Parathyroid adenoma (tissue), 2 donors: Measurements from ENCODE around the gene PAIP1.
"Not testable (repeated sequence)": the region's sequence is repeated elsewhere in the genome, so short reads cannot be mapped to it uniquely, and the experiment has no call there.

Source experiments
- H2AFZ ChIP-seq: fragments of 300-600 bp; sonication (generic); one replicate; pipeline ENCODE4 v1.7.0; 2017; ENCODE audit warnings: antibody characterized with exemption, mild to moderate bottlenecking
- H3K27ac ChIP-seq: fragments of 300-600 bp; sonication (generic); one replicate; pipeline ENCODE4 v1.7.0; 2017
- H3K27me3 ChIP-seq: fragments of 300-600 bp; sonication (generic); one replicate; pipeline ENCODE4 v1.7.0; 2017; ENCODE audit warnings: low read length; ENCODE audit not compliant: control insufficient read depth, insufficient read depth
- H3K36me3 ChIP-seq: fragments of 300-600 bp; sonication (generic); one replicate; pipeline ENCODE4 v1.7.0; 2017; ENCODE audit warnings: low read length; ENCODE audit not compliant: control insufficient read depth, insufficient read depth
- H3K4me1 ChIP-seq: fragments of 300-600 bp; sonication (generic); one replicate; pipeline ENCODE4 v1.7.0; 2017; ENCODE audit warnings: control low read depth
- H3K4me2 ChIP-seq: fragments of 300-600 bp; sonication (generic); one replicate; pipeline ENCODE4 v1.7.0; 2017; ENCODE audit warnings: low read length
- H3K4me3 ChIP-seq: fragments of 300-600 bp; sonication (generic); one replicate; pipeline ENCODE4 v1.7.0; 2017; ENCODE audit warnings: low read depth, low read length
- H3K79me2 ChIP-seq: fragments of 300-600 bp; sonication (generic); one replicate; pipeline ENCODE4 v1.7.0; 2017; ENCODE audit warnings: control low read depth
- H3K9ac ChIP-seq: fragments of 300-600 bp; sonication (generic); one replicate; pipeline ENCODE4 v1.7.0; 2017; ENCODE audit warnings: mild to moderate bottlenecking
- H3K9me3 ChIP-seq: fragments of 300-600 bp; sonication (generic); one replicate; pipeline ENCODE4 v1.7.0; 2017; ENCODE audit warnings: low read length; ENCODE audit not compliant: control insufficient read depth
- TF ChIP-seq, protein P1 (sequence below): fragments of 300-600 bp; sonication (generic); IDR thresholded peaks from one replicate; pipeline ENCODE4 v1.7.0; 2017; ENCODE audit warnings: antibody characterized with exemption, mild to moderate bottlenecking
- donor health status: primary hyperparathyroidism.

PAIP1 gene

DNA sequence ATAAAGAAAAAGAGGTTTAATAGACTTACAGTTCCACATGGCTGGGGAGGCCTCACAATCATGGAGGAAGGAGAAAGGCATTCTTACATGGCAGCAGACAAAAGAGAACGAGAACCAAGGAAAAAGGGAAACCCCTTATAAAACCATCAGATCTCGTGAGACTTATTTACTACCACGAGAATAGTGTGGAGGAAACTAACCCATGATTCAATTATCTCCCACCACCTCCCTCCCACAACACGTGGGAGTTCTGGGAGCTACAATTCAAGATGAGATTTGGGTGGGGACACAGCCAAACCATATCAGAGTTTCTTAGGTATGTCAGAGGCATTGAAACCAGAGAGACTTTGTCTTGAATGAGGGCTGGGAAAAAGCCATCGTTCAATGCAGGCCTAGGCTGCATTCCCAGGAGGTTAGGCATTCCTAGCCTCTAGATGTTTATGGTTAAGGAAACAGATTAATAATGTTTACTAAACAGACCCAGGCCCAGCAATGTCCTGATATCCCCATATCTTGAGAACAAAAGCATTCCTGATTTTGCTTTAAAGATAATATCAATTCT, 7.5 kb upstream of the PAIP1 start:
- H3K79me2 ChIP-seq = no peaks in the 10 kb centered on the region

DNA sequence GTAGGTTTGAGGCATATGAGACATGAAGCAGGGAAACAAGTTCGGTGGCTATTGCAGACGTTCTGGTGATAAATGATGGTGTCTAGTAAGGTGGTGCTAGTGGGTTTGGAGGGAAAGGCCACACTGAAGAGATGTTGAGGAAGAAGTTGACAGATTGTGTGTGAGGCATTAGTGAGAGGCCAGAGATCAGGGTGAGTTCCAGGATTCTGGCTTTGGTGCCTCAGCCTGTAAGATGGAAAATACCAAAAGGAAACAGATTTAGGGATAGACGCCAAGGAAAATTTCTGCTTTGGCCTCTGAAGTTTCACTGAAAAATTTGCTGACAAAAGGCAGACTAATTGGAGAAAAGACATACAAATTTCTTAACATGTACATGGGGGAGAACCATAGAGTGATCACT, 6.4 kb upstream of the PAIP1 start:
- H3K79me2 ChIP-seq = no peaks in the 10 kb centered on the region
- no peak overlapping the region for H3K9ac ChIP-seq
- no peaks in the 10 kb centered on the region for H3K4me1 ChIP-seq
- no peak overlapping the region for H3K4me2 ChIP-seq
- no peaks in the 10 kb centered on the region for H3K9me3 ChIP-seq
- no peaks in the 10 kb centered on the region for H3K27me3 ChIP-seq
- H3K27ac ChIP-seq = no peak overlapping the region
- H3K36me3 ChIP-seq = no peaks in the 10 kb centered on the region
- TF ChIP-seq, protein P1, sequence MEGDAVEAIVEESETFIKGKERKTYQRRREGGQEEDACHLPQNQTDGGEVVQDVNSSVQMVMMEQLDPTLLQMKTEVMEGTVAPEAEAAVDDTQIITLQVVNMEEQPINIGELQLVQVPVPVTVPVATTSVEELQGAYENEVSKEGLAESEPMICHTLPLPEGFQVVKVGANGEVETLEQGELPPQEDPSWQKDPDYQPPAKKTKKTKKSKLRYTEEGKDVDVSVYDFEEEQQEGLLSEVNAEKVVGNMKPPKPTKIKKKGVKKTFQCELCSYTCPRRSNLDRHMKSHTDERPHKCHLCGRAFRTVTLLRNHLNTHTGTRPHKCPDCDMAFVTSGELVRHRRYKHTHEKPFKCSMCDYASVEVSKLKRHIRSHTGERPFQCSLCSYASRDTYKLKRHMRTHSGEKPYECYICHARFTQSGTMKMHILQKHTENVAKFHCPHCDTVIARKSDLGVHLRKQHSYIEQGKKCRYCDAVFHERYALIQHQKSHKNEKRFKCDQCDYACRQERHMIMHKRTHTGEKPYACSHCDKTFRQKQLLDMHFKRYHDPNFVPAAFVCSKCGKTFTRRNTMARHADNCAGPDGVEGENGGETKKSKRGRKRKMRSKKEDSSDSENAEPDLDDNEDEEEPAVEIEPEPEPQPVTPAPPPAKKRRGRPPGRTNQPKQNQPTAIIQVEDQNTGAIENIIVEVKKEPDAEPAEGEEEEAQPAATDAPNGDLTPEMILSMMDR = no peak
- H2AFZ ChIP-seq = no peak overlapping the region
- H3K4me3 ChIP-seq = no peak overlapping the region

More for the DNA sequence above, 7.5 kb upstream of the PAIP1 start:
- no peaks in the 10 kb centered on the region for H3K4me1 ChIP-seq
- no peak overlapping the region for H3K4me3 ChIP-seq
- H3K4me2 ChIP-seq = no peak overlapping the region
- H3K9me3 ChIP-seq = no peaks in the 10 kb centered on the region
- H3K27ac ChIP-seq = no peak overlapping the region
- no peaks in the 10 kb centered on the region for H3K27me3 ChIP-seq
- H3K9ac ChIP-seq = no peak overlapping the region
- H2AFZ ChIP-seq = no peak overlapping the region
- H3K36me3 ChIP-seq = no peaks in the 10 kb centered on the region
- TF ChIP-seq, protein P1 = no peak

DNA sequence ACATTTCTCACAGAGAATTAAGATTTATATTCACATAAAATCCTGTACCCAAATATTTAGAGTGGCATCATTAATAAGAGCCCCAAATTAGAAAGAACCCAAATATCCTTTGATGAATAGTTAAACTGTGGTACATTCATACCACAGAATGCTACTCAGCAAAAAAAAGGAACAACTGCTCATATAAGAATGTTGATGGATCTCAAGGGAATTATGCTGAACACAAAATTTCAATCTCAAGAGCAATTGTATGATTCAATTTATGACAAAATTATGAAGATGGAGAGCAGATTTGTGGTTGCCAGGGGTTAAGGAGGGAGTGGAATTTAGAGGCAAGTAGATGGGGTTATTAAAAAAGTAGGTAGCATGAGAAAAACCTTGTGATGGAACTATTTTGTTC, 4.5 kb upstream of the PAIP1 start:
- TF ChIP-seq, protein P1 = no peak
- Histone ChIP-seq H3K4me3 (no peak overlapping the region), H3K9ac (no peak overlapping the region), H3K4me1 (no peaks in the 10 kb centered on the region), H2AFZ (no peak overlapping the region), H3K9me3 (no peaks in the 10 kb centered on the region), H3K27ac (no peak overlapping the region), H3K79me2 (no peaks in the 10 kb centered on the region), H3K36me3 (no peaks in the 10 kb centered on the region), H3K27me3 (no peaks in the 10 kb centered on the region), H3K4me2 (no peak overlapping the region)

DNA sequence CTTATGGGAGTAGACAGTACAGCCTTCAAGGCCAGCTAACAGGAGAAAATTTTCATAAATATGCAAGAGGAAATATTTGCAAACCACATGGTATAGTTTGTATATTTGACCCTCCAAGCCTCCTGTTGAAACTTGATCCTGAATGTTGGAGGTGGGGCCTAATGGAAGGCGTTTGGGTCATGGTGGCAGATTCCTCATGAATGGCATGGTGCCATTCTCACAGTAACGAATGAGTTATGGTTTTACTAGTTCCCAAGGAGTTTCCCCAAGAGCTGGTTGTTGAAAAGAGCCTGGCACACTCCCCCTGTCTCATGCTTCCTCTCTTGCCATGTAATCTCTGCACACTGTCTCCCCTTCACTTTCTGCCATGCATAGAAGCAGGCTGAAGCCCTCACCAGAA, 3.3 kb upstream of the PAIP1 start:
- H3K4me3 ChIP-seq = no peak overlapping the region
- TF ChIP-seq, protein P1 = no peak
- no peak overlapping the region for H3K27ac ChIP-seq
- H3K4me1 ChIP-seq = no peaks in the 10 kb centered on the region
- H3K79me2 ChIP-seq = peaks cover 8% of the 10 kb centered on the region
- H3K36me3 ChIP-seq = no peaks in the 10 kb centered on the region
- no peak overlapping the region for H3K4me2 ChIP-seq
- no peak overlapping the region for H2AFZ ChIP-seq
- no peak overlapping the region for H3K9ac ChIP-seq
- no peaks in the 10 kb centered on the region for H3K27me3 ChIP-seq
- H3K9me3 ChIP-seq = no peaks in the 10 kb centered on the region

DNA sequence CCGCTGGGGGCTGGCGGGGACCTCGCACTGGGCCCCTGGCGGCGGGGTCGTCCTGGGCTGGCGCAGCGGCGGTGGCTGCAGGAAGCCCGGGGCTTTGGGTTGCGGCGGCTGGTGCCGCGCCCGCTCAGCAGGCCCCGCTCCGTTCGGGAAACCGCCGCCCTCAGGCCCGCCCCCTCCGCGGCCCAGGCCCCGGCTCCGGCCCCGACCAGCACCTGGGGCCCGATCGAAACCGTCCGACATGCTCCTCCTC, 345 bp downstream of the PAIP1 start:
- peaks cover 24% of the 10 kb centered on the region for H3K79me2 ChIP-seq
- H3K4me3 ChIP-seq = peak overlapping the region; percentile 66
- not testable (repeated sequence) for H3K4me1 ChIP-seq, H3K9me3 ChIP-seq, H3K27me3 ChIP-seq, H3K36me3 ChIP-seq
- H3K9ac ChIP-seq = peak overlapping the region; percentile 84
- peak overlapping the region; percentile 95 for H2AFZ ChIP-seq
- H3K4me2 ChIP-seq = peak overlapping the region; percentile 74
- H3K27ac ChIP-seq = peak overlapping the region; percentile 91
